ENCODE data around the gene PDIA5.

DNA sequence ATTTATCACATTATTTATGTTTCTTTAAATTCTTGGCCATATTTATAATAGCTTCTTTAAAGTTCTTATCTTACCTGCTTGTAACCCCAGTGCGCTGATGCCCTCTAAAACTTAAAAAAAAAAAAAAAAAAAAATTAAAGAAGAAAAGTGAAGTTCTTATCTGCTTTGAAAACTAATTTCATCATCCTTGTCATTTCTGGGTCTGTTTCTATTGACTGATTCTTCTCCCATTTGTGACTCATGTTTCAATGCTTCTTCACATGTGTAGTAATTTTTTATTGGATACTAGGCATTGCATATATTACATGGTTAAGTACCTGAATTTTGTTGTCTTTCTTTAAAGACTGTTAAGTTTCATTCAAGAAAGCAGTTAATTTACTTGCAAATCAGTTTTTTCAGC, 131.5 kb downstream of the PDIA5 start:
- TF ChIP-seq, protein P1, sequence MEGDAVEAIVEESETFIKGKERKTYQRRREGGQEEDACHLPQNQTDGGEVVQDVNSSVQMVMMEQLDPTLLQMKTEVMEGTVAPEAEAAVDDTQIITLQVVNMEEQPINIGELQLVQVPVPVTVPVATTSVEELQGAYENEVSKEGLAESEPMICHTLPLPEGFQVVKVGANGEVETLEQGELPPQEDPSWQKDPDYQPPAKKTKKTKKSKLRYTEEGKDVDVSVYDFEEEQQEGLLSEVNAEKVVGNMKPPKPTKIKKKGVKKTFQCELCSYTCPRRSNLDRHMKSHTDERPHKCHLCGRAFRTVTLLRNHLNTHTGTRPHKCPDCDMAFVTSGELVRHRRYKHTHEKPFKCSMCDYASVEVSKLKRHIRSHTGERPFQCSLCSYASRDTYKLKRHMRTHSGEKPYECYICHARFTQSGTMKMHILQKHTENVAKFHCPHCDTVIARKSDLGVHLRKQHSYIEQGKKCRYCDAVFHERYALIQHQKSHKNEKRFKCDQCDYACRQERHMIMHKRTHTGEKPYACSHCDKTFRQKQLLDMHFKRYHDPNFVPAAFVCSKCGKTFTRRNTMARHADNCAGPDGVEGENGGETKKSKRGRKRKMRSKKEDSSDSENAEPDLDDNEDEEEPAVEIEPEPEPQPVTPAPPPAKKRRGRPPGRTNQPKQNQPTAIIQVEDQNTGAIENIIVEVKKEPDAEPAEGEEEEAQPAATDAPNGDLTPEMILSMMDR (IDR thresholded peaks at IDR 0.05): no peak
- TF ChIP-seq ELF4 (CRISPR knock-in tag; IDR thresholded peaks at IDR 0.05; ENCODE audit: low read depth): no peak
- TF ChIP-seq, protein P2, sequence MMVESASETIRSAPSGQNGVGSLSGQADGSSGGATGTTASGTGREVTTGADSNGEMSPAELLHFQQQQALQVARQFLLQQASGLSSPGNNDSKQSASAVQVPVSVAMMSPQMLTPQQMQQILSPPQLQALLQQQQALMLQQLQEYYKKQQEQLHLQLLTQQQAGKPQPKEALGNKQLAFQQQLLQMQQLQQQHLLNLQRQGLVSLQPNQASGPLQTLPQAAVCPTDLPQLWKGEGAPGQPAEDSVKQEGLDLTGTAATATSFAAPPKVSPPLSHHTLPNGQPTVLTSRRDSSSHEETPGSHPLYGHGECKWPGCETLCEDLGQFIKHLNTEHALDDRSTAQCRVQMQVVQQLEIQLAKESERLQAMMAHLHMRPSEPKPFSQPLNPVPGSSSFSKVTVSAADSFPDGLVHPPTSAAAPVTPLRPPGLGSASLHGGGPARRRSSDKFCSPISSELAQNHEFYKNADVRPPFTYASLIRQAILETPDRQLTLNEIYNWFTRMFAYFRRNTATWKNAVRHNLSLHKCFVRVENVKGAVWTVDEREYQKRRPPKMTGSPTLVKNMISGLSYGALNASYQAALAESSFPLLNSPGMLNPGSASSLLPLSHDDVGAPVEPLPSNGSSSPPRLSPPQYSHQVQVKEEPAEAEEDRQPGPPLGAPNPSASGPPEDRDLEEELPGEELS (CRISPR knock-in tag; IDR thresholded peaks at IDR 0.05): no peak
- TF ChIP-seq, protein P3, sequence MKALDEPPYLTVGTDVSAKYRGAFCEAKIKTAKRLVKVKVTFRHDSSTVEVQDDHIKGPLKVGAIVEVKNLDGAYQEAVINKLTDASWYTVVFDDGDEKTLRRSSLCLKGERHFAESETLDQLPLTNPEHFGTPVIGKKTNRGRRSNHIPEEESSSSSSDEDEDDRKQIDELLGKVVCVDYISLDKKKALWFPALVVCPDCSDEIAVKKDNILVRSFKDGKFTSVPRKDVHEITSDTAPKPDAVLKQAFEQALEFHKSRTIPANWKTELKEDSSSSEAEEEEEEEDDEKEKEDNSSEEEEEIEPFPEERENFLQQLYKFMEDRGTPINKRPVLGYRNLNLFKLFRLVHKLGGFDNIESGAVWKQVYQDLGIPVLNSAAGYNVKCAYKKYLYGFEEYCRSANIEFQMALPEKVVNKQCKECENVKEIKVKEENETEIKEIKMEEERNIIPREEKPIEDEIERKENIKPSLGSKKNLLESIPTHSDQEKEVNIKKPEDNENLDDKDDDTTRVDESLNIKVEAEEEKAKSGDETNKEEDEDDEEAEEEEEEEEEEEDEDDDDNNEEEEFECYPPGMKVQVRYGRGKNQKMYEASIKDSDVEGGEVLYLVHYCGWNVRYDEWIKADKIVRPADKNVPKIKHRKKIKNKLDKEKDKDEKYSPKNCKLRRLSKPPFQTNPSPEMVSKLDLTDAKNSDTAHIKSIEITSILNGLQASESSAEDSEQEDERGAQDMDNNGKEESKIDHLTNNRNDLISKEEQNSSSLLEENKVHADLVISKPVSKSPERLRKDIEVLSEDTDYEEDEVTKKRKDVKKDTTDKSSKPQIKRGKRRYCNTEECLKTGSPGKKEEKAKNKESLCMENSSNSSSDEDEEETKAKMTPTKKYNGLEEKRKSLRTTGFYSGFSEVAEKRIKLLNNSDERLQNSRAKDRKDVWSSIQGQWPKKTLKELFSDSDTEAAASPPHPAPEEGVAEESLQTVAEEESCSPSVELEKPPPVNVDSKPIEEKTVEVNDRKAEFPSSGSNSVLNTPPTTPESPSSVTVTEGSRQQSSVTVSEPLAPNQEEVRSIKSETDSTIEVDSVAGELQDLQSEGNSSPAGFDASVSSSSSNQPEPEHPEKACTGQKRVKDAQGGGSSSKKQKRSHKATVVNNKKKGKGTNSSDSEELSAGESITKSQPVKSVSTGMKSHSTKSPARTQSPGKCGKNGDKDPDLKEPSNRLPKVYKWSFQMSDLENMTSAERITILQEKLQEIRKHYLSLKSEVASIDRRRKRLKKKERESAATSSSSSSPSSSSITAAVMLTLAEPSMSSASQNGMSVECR (CRISPR knock-in tag; IDR thresholded peaks at IDR 0.05; ENCODE audit: borderline replicate concordance): no peak
- TF ChIP-seq, protein P4, sequence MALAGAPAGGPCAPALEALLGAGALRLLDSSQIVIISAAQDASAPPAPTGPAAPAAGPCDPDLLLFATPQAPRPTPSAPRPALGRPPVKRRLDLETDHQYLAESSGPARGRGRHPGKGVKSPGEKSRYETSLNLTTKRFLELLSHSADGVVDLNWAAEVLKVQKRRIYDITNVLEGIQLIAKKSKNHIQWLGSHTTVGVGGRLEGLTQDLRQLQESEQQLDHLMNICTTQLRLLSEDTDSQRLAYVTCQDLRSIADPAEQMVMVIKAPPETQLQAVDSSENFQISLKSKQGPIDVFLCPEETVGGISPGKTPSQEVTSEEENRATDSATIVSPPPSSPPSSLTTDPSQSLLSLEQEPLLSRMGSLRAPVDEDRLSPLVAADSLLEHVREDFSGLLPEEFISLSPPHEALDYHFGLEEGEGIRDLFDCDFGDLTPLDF (CRISPR knock-in tag; IDR thresholded peaks at IDR 0.05): no peak
- no peak for TF ChIP-seq SP1 (CRISPR knock-in tag; conservative IDR thresholded peaks at IDR 0.05)
- TF ChIP-seq, protein P5, sequence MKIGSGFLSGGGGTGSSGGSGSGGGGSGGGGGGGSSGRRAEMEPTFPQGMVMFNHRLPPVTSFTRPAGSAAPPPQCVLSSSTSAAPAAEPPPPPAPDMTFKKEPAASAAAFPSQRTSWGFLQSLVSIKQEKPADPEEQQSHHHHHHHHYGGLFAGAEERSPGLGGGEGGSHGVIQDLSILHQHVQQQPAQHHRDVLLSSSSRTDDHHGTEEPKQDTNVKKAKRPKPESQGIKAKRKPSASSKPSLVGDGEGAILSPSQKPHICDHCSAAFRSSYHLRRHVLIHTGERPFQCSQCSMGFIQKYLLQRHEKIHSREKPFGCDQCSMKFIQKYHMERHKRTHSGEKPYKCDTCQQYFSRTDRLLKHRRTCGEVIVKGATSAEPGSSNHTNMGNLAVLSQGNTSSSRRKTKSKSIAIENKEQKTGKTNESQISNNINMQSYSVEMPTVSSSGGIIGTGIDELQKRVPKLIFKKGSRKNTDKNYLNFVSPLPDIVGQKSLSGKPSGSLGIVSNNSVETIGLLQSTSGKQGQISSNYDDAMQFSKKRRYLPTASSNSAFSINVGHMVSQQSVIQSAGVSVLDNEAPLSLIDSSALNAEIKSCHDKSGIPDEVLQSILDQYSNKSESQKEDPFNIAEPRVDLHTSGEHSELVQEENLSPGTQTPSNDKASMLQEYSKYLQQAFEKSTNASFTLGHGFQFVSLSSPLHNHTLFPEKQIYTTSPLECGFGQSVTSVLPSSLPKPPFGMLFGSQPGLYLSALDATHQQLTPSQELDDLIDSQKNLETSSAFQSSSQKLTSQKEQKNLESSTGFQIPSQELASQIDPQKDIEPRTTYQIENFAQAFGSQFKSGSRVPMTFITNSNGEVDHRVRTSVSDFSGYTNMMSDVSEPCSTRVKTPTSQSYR (CRISPR knock-in tag; IDR thresholded peaks at IDR 0.05): no peak
- TF ChIP-seq ZNF138 (CRISPR knock-in tag; conservative IDR thresholded peaks at IDR 0.05): no peak
- TF ChIP-seq ZNF232 (CRISPR knock-in tag; IDR thresholded peaks at IDR 0.05): no peak

Measured in WTC11 (cell line).